Colon (tissue), 2 donors: ENCODE results near the gene RUNX2.

Source experiments
- FAIRE-seq: peaks from 2 replicates; lab custom pipeline; 2012; peaks lifted over from hg19 to GRCh38; lab: Jason Lieb, UNC
- donor health status: control.
- donor health status: control.

Gene RUNX2

GRCh38 chr6:45521226-45521625, 193.1 kb downstream of the RUNX2 start:
- no peak for FAIRE-seq

GRCh38 chr6:45522486-45522885, 194.4 kb downstream of the RUNX2 start:
- no peak for FAIRE-seq

GRCh38 chr6:45527210-45527609, 199.1 kb downstream of the RUNX2 start:
- no peak for FAIRE-seq

- no peak for FAIRE-seq
These were observed 204.0 kb downstream of the RUNX2 start for GRCh38 chr6:45531999-45532595.

- no peak for FAIRE-seq
These were observed 204.6 kb downstream of the RUNX2 start for GRCh38 chr6:45532721-45533210.

- FAIRE-seq = no peak
These were observed 205.3 kb downstream of the RUNX2 start for GRCh38 chr6:45533386-45533785.

- no peak for FAIRE-seq
These were observed 207.8 kb downstream of the RUNX2 start for GRCh38 chr6:45535933-45536332.

- no peak for FAIRE-seq
These were observed 209.4 kb downstream of the RUNX2 start for GRCh38 chr6:45537539-45537938.

DNA sequence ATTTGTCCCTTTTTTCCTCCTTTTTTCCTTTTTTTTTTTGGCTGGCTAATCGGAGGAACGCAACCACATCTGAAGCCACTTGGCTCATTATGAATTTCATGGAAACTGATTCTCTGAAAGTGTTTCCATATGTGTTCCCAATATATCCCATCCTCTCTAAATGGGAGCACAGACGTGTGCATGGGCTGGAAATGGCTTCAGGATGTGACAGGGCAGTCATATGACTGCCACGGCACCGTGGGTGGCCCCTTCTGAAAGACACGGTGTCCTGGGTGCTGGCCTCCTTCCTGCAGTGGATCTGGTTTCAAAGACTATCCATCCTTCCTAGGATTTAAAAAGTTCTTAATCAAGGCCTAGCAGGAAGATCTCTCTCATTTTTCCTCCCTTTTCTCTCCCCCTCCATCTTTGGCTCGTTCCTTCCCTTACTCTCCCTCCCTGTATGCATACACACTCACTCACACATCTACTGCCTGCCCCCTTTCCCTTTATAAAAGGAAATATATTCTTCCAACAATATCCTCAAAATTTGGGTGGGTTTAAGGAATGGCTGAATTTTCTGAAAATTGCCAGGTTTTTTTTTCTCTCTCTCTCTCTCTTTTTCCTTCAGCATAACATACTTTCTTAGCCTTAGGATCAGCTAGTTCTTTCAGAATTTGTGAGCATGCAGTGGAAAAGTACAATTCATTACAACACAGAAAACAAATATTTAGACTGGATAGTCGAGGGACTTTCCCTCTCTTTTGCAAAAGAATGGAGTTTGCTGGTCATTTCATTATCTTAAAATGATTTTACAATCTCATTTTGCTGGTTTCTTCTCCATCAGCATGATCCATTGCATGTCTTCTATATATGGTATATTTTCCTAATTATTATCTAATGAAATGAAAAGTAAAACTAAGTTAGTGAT, 210.8 kb downstream of the RUNX2 start:
- no peak for FAIRE-seq

DNA sequence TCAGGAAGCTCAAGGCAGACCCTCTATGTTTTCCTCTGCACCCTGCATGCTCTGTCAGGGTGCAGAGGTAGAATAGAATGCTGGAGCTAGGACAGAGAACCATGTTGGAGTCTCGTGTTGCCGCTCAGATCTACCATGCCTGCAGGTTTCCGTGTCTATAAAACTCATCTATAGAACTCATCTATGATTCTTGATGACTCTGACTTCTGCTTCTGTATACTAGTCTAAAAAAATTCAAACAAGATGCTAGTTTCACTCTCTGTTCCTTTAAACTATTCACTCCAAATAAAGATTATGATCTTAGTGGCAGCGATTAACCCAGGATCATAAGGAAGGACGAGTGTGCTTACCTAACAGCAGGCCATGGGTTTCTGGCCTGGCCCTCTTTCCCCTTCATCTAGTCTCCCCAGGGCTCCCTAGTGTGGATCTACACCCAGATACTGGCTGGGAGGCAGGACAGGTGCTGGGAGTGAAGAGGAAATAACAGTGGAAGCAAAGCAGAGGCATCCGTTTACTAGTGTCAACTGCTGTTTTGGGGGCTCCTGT, 212.3 kb downstream of the RUNX2 start:
- no peak for FAIRE-seq

DNA sequence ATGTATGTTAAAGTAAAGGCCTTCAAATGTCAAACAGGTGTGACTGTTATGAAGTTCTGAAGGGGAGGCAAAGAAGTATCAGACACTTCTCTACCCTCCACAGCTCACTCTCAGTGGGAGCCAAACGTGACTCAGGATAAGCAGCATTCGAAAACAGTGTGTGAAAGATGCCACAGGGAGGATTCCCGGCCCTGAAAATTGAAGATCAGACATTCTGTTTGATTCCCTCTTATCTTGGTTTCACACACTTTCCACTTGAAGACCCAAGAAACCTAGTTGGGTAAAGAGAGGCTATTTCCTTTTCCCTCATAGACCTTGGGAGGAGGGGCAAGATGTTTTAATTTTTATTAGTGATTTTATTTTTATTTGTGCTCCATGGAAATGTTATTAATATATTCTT, 213.8 kb downstream of the RUNX2 start:
- no peak for FAIRE-seq

DNA sequence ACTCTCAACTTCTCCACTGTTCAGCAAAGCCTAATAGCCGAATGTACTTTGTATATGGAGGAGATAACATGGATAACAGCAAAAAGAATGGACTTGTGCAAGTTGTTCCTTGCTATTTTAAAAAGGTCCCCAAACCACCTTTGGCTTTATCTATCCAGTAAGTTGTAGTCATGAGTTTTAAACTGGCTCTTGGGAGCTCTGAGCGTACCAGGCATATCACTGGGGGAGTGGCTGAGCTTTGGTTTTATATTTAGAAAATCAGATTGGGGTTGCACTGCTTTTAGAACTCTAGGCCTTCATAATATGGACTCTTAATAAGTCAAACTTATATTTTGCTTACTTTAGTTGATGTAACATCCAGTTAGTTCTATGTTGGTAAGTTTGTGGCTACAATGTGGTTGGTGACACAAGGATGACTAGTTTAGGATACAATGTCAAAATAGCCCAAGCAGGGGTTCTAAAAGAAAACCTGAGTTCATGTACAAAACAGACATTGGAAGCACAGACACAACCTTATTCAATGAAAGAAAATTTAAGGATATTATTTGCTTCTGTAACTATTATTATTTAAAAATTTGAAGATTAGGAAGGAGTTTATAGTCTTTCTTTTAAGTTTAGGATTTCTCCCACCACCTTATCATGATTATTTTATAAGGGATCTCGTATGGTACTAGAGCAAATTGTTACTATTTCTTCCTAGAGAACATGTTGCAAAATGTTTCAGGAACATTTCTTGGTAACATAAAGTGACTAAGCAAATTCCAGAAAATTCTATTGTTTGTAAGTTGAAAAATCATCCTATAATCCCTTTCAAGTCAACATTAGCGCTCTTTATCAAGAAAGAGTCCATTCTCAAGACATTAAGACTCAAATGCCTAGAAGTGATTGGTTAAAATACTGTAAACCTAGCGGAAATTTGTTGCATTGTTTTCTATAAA, 215.4 kb downstream of the RUNX2 start:
- no peak for FAIRE-seq

GRCh38 chr6:45545416-45545815, 217.3 kb downstream of the RUNX2 start:
- FAIRE-seq = no peak

GRCh38 chr6:45548657-45549515, 220.8 kb downstream of the RUNX2 start:
- no peak for FAIRE-seq

DNA sequence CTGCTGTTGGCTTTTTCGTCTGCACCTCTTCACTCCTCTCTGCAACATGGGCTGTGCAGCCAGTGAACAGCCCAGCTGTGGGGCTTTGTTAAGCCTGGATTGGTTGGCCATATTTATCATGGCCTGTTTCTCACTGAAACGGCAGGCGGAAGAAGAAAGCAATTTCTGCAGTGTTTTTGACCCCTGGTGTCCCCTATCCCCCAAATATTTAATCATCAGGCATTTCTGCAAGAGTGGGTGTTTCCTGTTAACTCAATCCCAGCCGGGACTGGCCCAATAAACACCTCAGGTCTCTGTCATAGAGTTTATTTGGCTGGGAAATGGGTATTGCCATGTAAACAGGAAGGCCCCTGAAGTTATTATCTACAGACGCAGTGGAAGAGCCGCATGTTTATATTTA, 224.4 kb downstream of the RUNX2 start:
- FAIRE-seq = no peak

- no peak for FAIRE-seq
These were observed 225.7 kb downstream of the RUNX2 start for GRCh38 chr6:45553730-45554344.

- no peak for FAIRE-seq
These were observed 226.5 kb downstream of the RUNX2 start for GRCh38 chr6:45554591-45554990.

DNA sequence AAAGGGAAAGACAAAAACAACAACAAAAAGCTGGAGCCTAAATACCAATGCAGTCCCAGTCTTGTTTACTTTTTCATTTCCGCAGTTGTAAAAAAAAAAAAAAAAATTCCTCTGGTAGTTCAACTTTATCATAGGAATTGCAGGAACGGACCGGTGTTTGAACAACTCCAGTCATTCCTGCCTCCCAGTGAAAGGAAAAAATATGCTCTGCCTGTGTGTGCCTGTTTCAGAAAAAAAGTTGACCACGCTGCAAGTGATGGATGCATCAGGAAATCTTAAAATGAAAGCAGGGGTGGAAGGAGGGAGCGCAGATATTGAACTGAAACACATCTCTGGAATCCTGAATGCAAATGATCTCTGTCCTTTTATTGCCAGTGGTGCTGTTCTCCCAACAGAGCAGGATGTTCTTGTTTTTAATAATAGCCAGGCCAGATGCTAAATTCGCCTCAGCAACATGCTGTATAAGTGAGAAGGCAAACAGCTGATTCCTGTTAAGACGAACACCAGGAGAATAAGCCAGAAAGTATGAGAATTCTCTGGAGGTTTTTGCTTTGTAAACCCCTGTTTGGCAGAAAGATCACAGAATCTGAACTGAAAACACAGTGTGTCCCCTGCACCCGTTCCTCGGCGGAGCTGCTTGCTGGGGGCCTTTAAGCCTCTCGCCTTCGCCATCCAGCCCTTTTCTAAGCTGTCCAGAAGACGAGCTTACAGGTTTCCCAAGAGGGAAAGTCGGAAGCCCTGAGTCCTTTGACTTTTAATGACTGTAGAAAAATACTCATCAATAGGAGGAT, 228.0 kb downstream of the RUNX2 start:
- no peak for FAIRE-seq

- no peak for FAIRE-seq
These were observed 228.7 kb downstream of the RUNX2 start for GRCh38 chr6:45556828-45557227.

GRCh38 chr6:45557454-45557853, 229.3 kb downstream of the RUNX2 start:
- no peak for FAIRE-seq
